Lower leg skin (tissue), 4 donors: ENCODE measurements around the gene EEF1AKMT3. TPM values are rescaled to one million over a fixed set of nuclear protein-coding genes. Genes with fewer than 3 reads are reported as not detected.

Source experiments
- DNase-seq, 2 donors: peaks; one replicate each; pipeline ENCODE4 v3.0.0-alpha.2; 2019; ENCODE audit warnings: low spot score in 2 of 2
- H3K4me3 ChIP-seq: fragments of 200-600 bp; sonication (generic); 2 replicates; pipeline ENCODE4 v1.5.1; 2017; ENCODE audit warnings: mild to moderate bottlenecking, low read depth; ENCODE audit not compliant: poor library complexity, severe bottlenecking
- POLR2A ChIP-seq, 2 donors: fragments of 450-650 bp; IDR thresholded peaks; one replicate each; pipeline ENCODE4 v1.6.1; 2016 to 2017; ENCODE audit warnings: antibody characterized with exemption in 2 of 2, mild to moderate bottlenecking in 1 of 2, moderate library complexity in 1 of 2
- WGBS, 2 donors: methylation state at CpG; one replicate each; pipeline ENCODE4 v1.1.5; 2018; 5-methylcytosine and 5-hydroxymethylcytosine counted together
- intact Hi-C: fragments of 100-400 bp; cut with DNase I; formaldehyde crosslinking; loops from one replicate; pipeline ENCODE4 v1.15.0; 2023; ENCODE audit warnings: low total_unique reads
- total RNA-seq, 4 donors: library from RNA; depleted of rRNA; stranded (reverse); fragments of >200 nt; gene quantifications; one replicate each; pipeline ENCODE4 v1.1.0, GENCODE V29; 2016
- TF ChIP-seq, protein P1 (sequence below), 3 donors: fragments of 450-650 bp; IDR thresholded peaks; one replicate each; pipeline ENCODE4 v1.5.1; 2016; ENCODE audit warnings: antibody characterized with exemption in 3 of 3, mild to moderate bottlenecking in 3 of 3, moderate library complexity in 2 of 3

Gene EEF1AKMT3
- total RNA-seq, 4 donors from 2014 or later, result 6.3 to 13.2 (median 9.9) TPM

DNA sequence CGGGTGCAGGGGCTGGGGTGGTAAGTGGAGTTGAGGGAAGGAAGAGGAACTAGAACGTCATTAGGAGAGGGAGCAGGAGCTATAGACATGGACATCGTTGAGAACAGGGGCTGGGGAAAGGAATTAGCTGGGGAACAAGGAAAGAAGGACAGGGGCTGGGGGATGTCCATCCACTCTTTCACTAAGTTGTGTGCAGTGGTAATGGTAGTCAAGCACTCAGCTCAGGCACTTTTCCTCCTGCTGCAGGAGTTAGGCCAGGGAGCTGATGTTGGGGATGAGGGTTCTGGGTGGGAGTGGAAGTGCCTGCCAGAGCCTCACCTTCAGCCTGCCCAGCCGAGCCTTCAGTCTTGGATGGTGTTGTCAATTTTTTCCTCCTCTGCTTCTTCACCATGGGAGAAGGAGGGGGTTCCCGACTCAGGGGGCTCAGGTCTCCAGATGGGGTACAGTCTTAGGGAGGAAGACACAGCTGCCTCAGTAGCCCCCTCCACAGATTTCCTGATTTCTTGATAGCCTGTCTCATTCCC, 43.0 kb upstream of the EEF1AKMT3 start:
- intact Hi-C loops, result no loop called here
- TF ChIP-seq POLR2A (IDR thresholded peaks at IDR 0.05), result no peak
- TF ChIP-seq, protein P1, sequence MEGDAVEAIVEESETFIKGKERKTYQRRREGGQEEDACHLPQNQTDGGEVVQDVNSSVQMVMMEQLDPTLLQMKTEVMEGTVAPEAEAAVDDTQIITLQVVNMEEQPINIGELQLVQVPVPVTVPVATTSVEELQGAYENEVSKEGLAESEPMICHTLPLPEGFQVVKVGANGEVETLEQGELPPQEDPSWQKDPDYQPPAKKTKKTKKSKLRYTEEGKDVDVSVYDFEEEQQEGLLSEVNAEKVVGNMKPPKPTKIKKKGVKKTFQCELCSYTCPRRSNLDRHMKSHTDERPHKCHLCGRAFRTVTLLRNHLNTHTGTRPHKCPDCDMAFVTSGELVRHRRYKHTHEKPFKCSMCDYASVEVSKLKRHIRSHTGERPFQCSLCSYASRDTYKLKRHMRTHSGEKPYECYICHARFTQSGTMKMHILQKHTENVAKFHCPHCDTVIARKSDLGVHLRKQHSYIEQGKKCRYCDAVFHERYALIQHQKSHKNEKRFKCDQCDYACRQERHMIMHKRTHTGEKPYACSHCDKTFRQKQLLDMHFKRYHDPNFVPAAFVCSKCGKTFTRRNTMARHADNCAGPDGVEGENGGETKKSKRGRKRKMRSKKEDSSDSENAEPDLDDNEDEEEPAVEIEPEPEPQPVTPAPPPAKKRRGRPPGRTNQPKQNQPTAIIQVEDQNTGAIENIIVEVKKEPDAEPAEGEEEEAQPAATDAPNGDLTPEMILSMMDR (IDR thresholded peaks at IDR 0.05), result no peak
- 48 to 49% methylated on average over 5 of the region's 5 CpGs for WGBS, 2 donors
- H3K4me3 ChIP-seq, result no peak overlapping the region
- peak in 1 of 2 donors; percentile 82 for DNase-seq

DNA sequence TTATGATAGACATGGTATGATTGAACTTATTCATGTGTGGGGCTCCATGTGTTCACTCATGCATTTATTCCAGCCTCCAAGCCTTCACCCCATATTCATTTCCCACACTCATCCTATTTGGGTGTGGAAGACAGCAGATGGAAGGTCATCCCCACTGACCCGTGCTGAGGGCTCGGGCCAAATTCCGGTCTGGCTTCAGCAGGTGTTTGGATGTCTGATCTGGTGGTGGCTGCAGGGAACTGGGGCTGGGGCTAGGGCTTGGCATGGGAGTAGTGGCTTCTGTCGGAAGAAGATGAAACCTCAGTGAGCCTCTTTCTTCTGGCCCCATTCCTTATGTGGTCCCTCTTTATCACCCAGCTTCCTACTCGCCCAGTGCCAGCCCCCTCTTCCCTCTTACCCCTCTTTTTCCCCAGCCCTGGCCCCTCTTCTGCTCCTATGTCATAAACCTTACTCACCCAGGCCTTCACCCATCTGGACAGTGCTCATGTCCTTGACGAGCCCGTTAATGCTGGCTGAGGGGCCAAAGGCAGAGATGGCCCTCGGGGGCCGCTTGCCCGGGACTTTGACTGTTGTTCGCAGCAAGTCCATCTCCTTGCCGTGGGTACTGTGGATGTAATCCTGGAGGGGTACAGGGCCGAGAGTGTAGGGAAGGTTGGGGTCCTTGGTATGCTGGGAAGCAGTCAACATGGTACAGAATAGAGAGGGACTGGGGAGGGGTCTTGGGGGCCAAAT, 41.9 kb upstream of the EEF1AKMT3 start:
- TF ChIP-seq, protein P1 (IDR thresholded peaks at IDR 0.05), result no peak
- no peak for TF ChIP-seq POLR2A (IDR thresholded peaks at IDR 0.05)
- WGBS, 2 donors, result 83 to 88% methylated on average over 13 of the region's 13 CpGs
- no peak overlapping the region for H3K4me3 ChIP-seq
- intact Hi-C loops, result no loop called here
- no peak for DNase-seq

DNA sequence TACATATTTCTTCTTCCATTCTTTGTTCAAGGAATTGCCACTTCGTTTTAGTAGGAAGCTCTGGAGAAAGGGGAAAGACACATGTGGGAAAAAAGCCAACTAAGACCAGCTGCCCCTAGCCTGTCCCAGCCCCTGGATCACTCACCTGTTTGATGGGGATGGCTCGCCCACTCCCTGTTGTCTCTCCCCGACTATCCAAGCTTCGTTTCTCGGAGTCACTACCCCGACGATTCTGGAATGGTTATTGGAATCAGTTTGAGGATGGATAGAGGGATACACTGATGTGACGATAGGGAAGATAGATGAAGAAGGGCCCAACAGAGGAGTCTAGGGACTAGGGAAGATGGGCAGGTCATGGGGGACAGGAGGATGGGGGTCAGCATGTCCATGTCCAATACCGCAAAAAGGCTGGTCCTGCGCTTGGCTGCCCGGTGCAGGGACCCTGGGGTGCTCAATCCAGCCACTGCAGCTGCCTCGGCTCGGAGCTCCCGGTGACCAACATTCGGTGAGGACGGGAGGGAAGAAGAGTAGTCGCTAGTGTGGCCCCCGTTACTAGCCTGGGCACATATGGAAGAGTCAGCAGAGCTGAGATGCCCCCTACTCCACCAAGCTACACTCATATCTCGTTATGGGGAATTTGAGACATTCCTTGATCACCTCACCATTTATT, 40.9 kb upstream of the EEF1AKMT3 start:
- TF ChIP-seq, protein P1 (IDR thresholded peaks at IDR 0.05), result no peak
- TF ChIP-seq POLR2A (IDR thresholded peaks at IDR 0.05), result no peak
- intact Hi-C loops, result no loop called here
- H3K4me3 ChIP-seq, result no peak overlapping the region
- WGBS, 2 donors, result 82 to 84% methylated on average over 19 of the region's 19 CpGs
- no peak for DNase-seq

DNA sequence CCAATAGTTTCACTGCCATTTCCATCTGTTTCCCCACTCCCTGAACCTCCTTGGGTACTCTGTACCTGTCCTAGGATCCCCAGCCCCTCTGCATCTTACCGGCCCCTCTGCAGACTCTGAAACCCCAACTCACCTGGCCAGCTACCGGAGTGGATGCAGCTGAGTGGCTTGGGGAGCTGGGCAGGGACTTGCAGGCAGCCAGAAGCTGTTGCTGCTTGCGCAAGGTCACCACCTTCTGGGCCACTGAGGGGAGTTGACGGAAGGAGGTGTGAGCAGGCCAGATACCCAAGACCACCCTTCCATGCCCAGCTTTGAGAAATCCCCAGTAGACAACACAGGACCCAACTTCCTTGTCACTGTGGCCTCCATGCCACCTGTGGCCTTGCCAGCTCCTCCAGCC, 40.1 kb upstream of the EEF1AKMT3 start:
- DNase-seq, result no peak
- intact Hi-C loops, result no loop called here
- TF ChIP-seq POLR2A (IDR thresholded peaks at IDR 0.05), result no peak
- TF ChIP-seq, protein P1 (IDR thresholded peaks at IDR 0.05), result no peak
- H3K4me3 ChIP-seq, result no peak overlapping the region
- 83 to 87% methylated on average over 4 of the region's 4 CpGs for WGBS, 2 donors

DNA sequence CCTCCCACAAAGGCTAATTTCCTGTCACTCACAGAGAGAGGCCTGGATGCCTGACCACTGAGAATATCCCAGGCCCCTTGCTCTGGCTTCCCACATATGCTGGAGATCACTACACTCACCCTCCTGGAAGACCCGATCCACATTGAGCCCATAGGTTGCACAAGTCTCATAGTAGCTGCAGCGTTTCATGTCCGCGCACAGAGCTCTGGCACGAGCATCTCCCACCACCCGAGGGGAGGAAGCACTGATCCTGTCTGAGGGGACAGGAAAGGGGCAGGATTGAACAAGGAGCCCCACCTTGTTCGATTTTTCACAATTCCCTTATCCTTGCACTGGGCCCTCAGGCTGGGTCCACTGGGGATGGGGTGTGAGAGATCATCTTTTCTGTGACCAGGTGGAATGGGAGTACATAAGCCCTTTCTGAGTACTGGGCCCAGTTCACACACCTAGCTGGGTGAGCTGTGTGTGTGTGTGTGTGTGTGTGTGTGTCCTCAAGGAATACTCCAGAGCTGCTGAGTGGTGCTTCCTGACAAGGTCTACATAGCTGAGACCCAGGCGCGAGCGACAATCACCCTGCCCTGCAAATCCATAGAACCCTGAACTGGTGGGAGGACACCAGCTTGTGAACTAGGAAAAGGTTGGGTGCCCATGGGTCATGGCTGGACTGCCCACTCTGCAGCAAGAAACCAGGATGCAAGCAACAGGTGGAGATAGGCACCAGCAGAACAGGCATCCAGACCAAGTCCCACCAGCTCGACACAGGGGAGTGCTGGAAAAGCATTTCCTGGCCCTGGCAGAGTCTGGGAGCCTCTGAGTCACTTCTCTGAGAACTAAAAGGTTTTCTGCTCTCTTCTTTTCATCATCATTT, 39.5 kb upstream of the EEF1AKMT3 start:
- 80 to 84% methylated on average over 11 of the region's 11 CpGs for WGBS, 2 donors
- DNase-seq, result no peak
- H3K4me3 ChIP-seq, result no peak overlapping the region
- TF ChIP-seq POLR2A (IDR thresholded peaks at IDR 0.05), result no peak
- TF ChIP-seq, protein P1 (IDR thresholded peaks at IDR 0.05), result no peak
- intact Hi-C loops, result no loop called here
